GM21529 (cell line): ENCODE results near the gene TMIGD1.
"Not testable (repeated sequence)": the region's sequence is repeated elsewhere in the genome, so short reads cannot be mapped to it uniquely, and the experiment has no call there.

Experiments
- ATAC-seq: cut with Tn5 transposase; IDR thresholded peaks from one replicate; pipeline ENCODE4 v1.9.1; 2021; ENCODE audit not compliant: unreplicated experiment

TMIGD1 gene

DNA sequence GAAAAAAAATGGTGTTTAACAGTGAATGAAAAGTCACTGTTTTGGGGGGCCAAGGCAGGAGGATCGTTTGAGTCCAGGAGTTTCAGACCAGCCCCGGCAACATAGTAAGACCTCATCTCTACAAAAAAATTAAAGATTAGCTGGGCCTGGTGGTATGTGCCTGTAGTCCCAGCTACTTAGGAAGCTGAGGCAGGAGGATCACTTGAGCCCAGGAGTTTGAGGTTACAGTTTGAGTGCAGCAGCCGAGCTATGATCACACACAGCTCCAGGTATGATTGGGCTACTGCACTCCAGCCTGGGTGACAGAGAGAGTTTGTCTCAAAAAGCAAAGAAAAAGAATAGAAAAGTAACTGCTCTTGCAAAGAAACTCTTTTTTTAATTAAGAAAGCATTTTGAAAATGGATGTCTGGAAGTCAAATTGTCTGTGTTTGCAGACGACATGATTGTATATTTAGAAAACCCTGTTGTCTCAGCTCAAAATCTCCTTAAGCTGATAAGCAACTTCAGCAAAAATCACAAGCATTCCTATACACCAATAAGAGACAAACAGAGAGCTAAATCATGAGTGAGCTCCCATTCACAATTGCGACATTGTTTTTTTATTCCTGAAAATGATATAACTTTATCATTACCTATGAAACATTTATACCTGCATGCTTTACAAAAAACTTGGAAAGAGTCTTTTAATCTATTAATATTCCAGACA is 24.4 kb upstream of the TMIGD1 start:
- no peak for ATAC-seq

DNA sequence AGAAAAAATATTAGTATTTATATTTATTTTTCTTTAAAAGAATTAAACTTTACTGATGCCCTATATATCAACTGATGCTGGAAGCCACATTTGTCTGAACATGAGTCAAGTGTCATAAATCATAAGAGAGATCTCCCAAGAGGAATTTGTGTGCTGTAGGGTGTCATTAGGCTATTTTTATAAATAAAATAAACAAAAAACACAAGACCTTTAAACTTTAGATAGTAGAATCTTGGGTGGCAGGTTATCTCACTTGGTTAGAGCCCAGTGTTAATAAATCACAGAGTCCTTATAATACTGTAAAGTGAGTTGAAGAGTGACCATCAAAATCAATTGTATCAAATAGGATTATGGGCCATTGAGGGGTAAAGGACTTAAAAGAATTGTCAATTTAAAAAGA is 23.6 kb upstream of the TMIGD1 start:
- no peak for ATAC-seq

GRCh38 chr17:30354701-30355100 is 20.8 kb upstream of the TMIGD1 start:
- ATAC-seq = no peak

DNA sequence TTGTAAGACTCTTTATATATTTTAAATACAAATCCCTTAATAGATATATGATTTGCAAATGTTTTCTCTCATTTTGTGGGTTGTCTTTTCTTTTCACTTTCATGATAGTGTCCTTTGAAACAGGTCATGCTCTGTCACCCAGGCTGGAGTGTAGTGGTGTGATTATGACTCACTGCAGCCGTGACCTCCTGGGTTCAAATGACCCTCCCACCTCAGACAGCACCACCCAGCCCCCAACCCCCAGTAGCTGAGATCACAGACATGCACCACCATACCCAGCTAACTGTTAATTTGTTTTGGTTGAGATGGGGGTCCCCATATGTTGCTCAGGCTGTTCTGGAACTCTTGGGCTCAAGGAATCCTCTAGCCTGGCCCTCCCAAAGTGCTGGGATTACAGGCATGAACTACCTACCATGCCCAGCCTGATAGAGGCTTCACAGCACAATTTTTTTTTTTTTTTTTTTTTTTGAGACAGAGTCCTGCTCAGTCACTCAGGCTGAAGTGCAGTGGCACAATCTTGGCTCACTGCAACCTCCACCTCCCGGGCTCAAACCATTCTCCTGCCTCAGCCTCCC is 18.5 kb upstream of the TMIGD1 start:
- ATAC-seq = no peak

- ATAC-seq = no peak
Observed at GRCh38 chr17:30351735-30352134, 17.9 kb upstream of the TMIGD1 start.

- not testable (repeated sequence) for ATAC-seq
Observed at GRCh38 chr17:30351263-30351662, 17.4 kb upstream of the TMIGD1 start.

DNA sequence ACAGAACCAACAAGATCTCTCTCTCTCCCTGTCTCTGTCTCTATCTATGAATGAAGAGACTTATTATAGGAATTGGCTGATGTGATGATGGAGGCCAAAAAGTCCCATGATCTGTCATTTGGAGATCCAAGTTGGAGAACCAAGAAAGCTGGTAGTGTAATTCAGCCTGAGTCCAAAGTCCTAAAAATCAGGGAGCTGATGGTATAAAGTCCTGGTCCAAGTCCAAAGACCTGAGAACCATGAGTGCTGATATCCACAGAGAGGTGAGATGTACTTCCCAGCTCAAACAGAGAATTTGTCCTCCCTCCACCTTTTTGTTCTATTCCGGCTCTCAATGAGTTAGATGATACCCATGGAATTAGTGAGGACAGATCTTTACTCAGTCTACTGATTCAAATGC is 15.4 kb upstream of the TMIGD1 start:
- ATAC-seq = no peak

- no peak for ATAC-seq
Observed at GRCh38 chr17:30347488-30347887, 13.6 kb upstream of the TMIGD1 start.

DNA sequence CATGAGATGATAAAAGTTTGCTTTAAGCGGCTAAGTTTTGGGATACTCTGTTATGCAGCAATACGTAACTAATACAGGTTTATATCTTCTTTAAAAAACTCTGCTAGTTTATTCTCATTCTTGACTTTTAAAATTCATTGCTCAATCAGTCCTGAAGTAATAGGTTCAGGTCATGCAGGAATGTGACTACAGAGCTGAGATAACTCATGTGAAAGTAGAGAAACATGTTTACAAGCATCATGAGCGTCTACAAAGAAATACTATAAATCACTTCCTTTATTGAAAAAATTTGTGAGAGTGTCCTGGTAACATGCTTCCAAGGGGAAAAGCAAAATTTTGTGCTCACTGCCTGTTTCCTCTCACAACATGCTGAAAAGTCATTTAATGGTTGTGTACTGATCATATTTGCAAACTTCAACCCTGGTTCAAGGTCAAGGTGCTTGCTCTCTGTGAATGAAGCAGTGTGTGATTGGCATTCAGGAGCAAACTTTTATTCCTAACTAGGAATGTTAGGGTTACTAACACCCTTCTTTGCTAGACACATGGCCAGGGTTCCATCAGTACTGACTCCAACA is 12.5 kb upstream of the TMIGD1 start:
- ATAC-seq = no peak

- no peak for ATAC-seq
Observed at GRCh38 chr17:30345527-30346075, 11.7 kb upstream of the TMIGD1 start.

GRCh38 chr17:30345089-30345433 is 11.2 kb upstream of the TMIGD1 start:
- no peak for ATAC-seq

- ATAC-seq = no peak
Observed at GRCh38 chr17:30344283-30345088, 10.6 kb upstream of the TMIGD1 start.

GRCh38 chr17:30343796-30344195 is 9.9 kb upstream of the TMIGD1 start:
- ATAC-seq = no peak

DNA sequence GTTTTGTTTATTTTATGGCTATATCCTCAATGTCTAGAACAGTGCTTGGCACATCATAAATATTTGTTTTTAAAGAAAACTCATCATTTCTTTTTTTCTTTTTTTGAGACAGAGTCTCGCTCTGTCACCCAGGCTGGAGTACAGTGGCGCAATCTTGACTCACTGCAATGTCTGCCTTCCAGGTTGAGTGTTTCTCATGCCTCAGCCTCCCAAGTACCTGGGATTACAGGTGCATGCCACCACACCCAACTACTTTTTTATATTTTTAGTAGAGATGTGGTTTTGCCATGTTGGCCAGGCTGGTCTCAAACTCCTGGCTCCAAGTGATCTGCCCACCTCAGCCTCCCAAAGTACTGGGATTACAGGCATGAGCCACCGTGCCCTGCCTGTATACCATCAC is 9.4 kb upstream of the TMIGD1 start:
- not testable (repeated sequence) for ATAC-seq

DNA sequence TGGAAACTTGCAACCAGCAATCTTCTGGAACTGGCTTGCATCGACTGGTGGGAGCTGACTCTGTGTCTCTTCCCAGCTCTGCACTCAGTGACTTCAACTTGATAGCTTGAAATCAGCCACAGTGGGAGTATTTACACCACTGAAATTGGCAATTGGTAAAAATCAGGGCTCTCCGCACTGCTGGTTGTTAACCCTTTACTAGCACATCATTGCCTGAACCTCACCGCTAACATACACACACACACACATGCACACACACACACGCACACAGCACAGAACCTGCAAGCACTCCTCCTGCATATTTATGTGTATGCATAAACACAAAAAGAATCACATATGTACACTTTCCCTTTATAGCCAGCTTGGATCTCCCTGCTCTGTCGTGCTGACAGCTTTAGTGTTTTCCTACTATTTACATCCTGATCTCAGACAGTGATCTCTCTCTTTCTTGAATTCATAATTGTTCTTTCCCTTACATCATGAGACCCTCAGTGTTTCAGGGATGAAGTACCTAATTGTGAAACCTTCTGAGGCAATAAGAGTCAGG is 7.9 kb upstream of the TMIGD1 start:
- no peak for ATAC-seq

DNA sequence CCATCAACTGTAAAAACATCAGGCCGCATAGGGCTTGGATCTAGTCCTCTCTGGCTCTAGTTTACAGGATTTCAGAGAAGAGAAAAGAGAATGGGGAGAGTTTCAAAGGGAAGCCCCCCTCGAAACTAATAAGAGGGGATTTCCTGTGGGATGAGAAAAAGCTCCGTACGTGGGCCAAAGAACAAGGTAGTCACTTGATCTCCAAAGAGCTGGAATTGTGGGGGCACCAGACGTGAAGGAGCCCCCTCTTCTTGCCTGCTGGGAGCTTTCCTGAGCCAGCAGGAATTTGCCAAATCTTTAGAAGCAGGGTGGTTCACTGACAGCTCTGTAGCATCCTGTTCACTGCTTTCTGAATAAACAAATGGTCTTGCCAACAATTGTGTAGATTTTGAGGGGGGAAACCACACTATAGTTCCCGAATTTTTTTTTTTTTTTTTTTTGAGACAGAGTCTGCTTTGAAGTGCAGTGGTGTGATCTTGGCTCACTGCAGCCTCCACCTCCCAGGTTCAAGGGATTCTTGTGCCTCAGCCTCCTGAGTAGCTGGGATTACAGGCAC is 7.0 kb upstream of the TMIGD1 start:
- ATAC-seq = no peak

DNA sequence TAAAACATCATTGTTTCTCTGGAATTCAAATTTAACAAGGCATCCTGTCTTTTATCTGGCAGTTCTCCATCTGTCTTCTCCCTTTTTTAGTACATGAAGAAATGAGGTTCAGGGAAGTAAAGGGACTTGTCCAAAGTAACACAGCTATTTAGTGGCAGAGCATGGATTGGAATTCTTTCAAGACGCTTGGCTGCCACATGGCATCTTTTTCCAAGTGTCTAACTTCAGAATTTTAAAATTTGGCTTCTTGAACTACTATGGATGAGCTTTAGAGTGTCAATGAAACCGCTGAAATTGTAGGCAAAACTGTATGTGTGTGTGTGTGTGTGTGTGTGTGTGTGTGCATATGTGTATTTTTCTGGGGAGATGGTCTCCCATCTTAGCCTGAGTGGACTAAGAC is 5.2 kb upstream of the TMIGD1 start:
- no peak for ATAC-seq

GRCh38 chr17:30337393-30337999 is 3.6 kb upstream of the TMIGD1 start:
- ATAC-seq = no peak

- ATAC-seq = no peak
Observed at GRCh38 chr17:30336369-30337171, 2.7 kb upstream of the TMIGD1 start.

DNA sequence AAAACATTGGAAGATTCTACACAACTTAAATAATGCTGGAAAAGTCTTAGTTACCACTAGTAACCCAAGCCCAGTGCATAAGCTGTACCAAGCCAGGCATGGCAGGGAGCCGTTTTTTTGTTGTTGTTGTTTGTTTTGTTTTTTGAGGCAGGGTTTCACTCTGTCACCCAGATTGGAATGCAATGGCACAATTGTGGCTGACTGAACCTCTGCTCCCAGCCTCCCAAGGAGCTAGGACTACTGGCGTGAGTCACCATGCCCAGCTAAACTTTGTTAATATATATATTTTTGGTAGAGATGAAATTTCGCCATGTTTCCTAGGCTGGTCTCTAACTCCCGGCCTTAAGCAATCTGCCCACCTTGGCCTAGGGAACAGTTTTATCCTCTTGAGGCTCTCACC is 564 bp upstream of the TMIGD1 start:
- no peak for ATAC-seq
